Keratinocyte (primary cell): ENCODE measurements around the gene SGCB.

Source experiments
- EZH2 ChIP-seq: IDR thresholded peaks from one replicate; pipeline ENCODE4 v1.6.1; 2012; ENCODE audit warnings: inconsistent platforms, mild to moderate bottlenecking, low read length, moderate library complexity
- TF ChIP-seq, protein P1 (sequence below), 3 experiments: IDR thresholded peaks in 1 of 3; conservative IDR thresholded peaks in 1 of 3; optimal IDR thresholded peaks in 1 of 3; 2 replicates in 2 of 3; 3 replicates in 1 of 3; pipeline versions ENCODE3 to v1.5.1; 2011; ENCODE audit warnings: low read length in 3 of 3, mild to moderate bottlenecking in 3 of 3, moderate library complexity in 2 of 3, control low read depth in 1 of 3, inconsistent platforms in 1 of 3; ENCODE audit not compliant: insufficient read depth in 2 of 3; ENCODE audit errors: extremely low read depth in 1 of 3

DNA sequence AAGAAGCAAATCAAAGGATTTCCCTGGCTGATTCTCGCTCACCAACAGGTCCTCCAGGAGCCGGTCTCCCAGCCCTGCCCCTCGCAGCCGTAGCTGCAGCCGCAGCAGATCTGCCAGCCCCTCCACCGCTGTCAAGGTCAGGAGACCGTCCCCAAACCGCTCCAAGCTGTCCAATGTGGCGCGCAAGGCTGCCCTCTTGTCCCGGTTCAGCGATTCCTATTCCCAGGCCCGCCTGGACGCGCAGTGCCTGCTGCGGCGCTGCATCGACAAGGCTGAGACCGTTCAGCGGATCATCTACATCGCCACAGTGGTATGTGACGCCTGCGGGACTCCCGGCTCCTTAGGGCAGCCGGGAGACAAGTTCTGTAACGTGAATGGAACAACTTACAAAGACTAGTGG is 38.6 kb upstream of the SGCB start:
- TF ChIP-seq, protein P1, sequence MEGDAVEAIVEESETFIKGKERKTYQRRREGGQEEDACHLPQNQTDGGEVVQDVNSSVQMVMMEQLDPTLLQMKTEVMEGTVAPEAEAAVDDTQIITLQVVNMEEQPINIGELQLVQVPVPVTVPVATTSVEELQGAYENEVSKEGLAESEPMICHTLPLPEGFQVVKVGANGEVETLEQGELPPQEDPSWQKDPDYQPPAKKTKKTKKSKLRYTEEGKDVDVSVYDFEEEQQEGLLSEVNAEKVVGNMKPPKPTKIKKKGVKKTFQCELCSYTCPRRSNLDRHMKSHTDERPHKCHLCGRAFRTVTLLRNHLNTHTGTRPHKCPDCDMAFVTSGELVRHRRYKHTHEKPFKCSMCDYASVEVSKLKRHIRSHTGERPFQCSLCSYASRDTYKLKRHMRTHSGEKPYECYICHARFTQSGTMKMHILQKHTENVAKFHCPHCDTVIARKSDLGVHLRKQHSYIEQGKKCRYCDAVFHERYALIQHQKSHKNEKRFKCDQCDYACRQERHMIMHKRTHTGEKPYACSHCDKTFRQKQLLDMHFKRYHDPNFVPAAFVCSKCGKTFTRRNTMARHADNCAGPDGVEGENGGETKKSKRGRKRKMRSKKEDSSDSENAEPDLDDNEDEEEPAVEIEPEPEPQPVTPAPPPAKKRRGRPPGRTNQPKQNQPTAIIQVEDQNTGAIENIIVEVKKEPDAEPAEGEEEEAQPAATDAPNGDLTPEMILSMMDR (optimal IDR thresholded peaks at IDR 0.05 in 1 of 3, IDR thresholded peaks at IDR 0.05 in 1 of 3, conservative IDR thresholded peaks at IDR 0.05 in 1 of 3; ENCODE audit: extremely low read depth in 1 of 3, insufficient read depth in 2 of 3, low read length in 3 of 3): no peak
- no peak for TF ChIP-seq EZH2
